HCT116 (cell line): Measurements from ENCODE around the gene KNOP1. TPM values are rescaled to one million over a fixed set of nuclear protein-coding genes. Genes with fewer than 3 reads are reported as not detected.

Experiments used
- ATAC-seq: fragments of 200-7000 bp; cut with Tn5 transposase; 2 replicates; pipeline ENCODE4 v1.9.1; 2020; ENCODE audit warnings: mild to moderate bottlenecking, moderate library complexity
- BruUV-seq: library from RNA; stranded (reverse); fragments of 400-500 nt; replicated peaks from 2 replicates; lab custom pipeline; 2021; lab: Mats Ljungman, UMichigan
- CTCF ChIA-PET: fragments of 300-600 bp; sonication (Branson Sonifier 250); formaldehyde crosslinking; loops from one replicate; lab custom pipeline; 2021; ENCODE audit warnings: antibody characterized with exemption; lab: Charles Lee
- POLR2A ChIA-PET: fragments of 300-600, 350-600 bp; sonication (Branson Sonifier 250); formaldehyde crosslinking; loops from one replicate; lab custom pipeline; 2021; ENCODE audit warnings: antibody characterized with exemption; lab: Charles Lee
- RAD21 ChIA-PET, 2 experiments: fragments of 300-600 bp; sonication (Branson Sonifier 250); formaldehyde crosslinking; loops; one replicate each; lab custom pipeline; 2023; ENCODE audit warnings: low total read pairs in 2 of 2; ENCODE audit not compliant: uncharacterized antibody in 2 of 2, unreplicated experiment in 2 of 2, low non-redundant PET in 1 of 2; lab: Charles Lee
- DNase-seq: peaks from one replicate; pipeline ENCODE4 v3.0.0-alpha.2; 2010; ENCODE audit warnings: low read depth, low spot score
- H2AFZ ChIP-seq: fragments of 200-600 bp; shearing (Covaris generic), sonication (generic); 2 replicates; pipeline ENCODE4 v1.6.1; 2017; ENCODE audit warnings: low read depth, mixed run types, mixed read lengths, antibody characterized with exemption, low read length; ENCODE audit not compliant: poor library complexity, severe bottlenecking
- H3K27ac ChIP-seq: 2 replicates; pipeline ENCODE4 v1.5.1; 2012; ENCODE audit warnings: low read depth, low read length
- H3K27me3 ChIP-seq: fragments of 200-600 bp; sonication (generic); 2 replicates; pipeline ENCODE4 v1.6.1; 2016; ENCODE audit warnings: mixed run types, low read length, mixed read lengths; ENCODE audit not compliant: insufficient read depth
- H3K36me3 ChIP-seq, 2 experiments: fragments of 200-500 bp in 1 of 2; fragments of 200-600 bp in 1 of 2; sonication (Bioruptor generic) in 1 of 2; sonication (generic) in 1 of 2; 2 replicates each; pipeline versions ENCODE4 v1.5.1 to v1.6.1; 2014 to 2016; ENCODE audit warnings: low read length in 2 of 2, inconsistent platforms in 1 of 2, mixed read lengths in 1 of 2, mixed run types in 1 of 2; ENCODE audit not compliant: insufficient read depth in 2 of 2, control insufficient read depth in 1 of 2
- H3K4me1 ChIP-seq, 2 experiments: fragments of 200-600 bp in 1 of 2; sonication (generic) in 1 of 2; 2 replicates each; pipeline versions ENCODE4 v1.5.1 to v1.6.1; 2012 to 2017; ENCODE audit warnings: low read length in 2 of 2, inconsistent platforms in 1 of 2, mild to moderate bottlenecking in 1 of 2, mixed read lengths in 1 of 2, mixed run types in 1 of 2, moderate library complexity in 1 of 2; ENCODE audit not compliant: insufficient read depth in 2 of 2, control insufficient read depth in 1 of 2
- H3K4me2 ChIP-seq: fragments of 200-600 bp; sonication (generic); 2 replicates; pipeline ENCODE4 v1.6.1; 2017; ENCODE audit warnings: mixed run types, low read length, mixed read lengths
- H3K4me3 ChIP-seq, 2 experiments: fragments of 200-600 bp in 1 of 2; sonication (generic) in 1 of 2; replicated peaks in 1 of 2; 2 replicates each; pipeline ENCODE4 v1.5.1; 2011 to 2016; ENCODE audit warnings: low read length in 2 of 2, control low read depth in 1 of 2, low read depth in 1 of 2, mild to moderate bottlenecking in 1 of 2, mixed read lengths in 1 of 2, mixed run types in 1 of 2
- H3K79me2 ChIP-seq: fragments of 200-600 bp; sonication (generic); 2 replicates; pipeline ENCODE4 v1.6.1; 2017; ENCODE audit warnings: mild to moderate bottlenecking, mixed run types, low read length, moderate library complexity, mixed read lengths; ENCODE audit not compliant: insufficient read depth
- H3K9ac ChIP-seq: fragments of 200-600 bp; sonication (generic); 2 replicates; pipeline ENCODE4 v1.6.1; 2016; ENCODE audit warnings: low read length, mixed read lengths
- H3K9me2 ChIP-seq: fragments of 200-600 bp; sonication (generic), shearing (Covaris generic); 2 replicates; pipeline ENCODE4 v1.6.1; 2017; ENCODE audit warnings: mixed run types, mild to moderate bottlenecking, moderate library complexity; ENCODE audit not compliant: insufficient read depth
- H3K9me3 ChIP-seq, 2 experiments: fragments of 200-500 bp in 1 of 2; fragments of 200-600 bp in 1 of 2; sonication (Bioruptor generic) in 1 of 2; sonication (generic) in 1 of 2; 2 replicates each; pipeline ENCODE4 v1.6.1; 2014 to 2017; ENCODE audit warnings: low read length in 2 of 2, mixed read lengths in 2 of 2, inconsistent platforms in 1 of 2, low read depth in 1 of 2, mild to moderate bottlenecking in 1 of 2, mixed run types in 1 of 2, moderate library complexity in 1 of 2; ENCODE audit not compliant: control insufficient read depth in 1 of 2, insufficient read depth in 1 of 2
- H4K20me1 ChIP-seq: fragments of 200-600 bp; sonication (generic), shearing (Covaris generic); 2 replicates; pipeline ENCODE4 v1.6.1; 2017; ENCODE audit warnings: mixed run types, mild to moderate bottlenecking, moderate library complexity; ENCODE audit not compliant: insufficient read depth
- CBX3 ChIP-seq: IDR thresholded peaks from 2 replicates; pipeline ENCODE4 v1.6.1; 2012; ENCODE audit warnings: low read depth
- ELF1 ChIP-seq: IDR thresholded peaks from 2 replicates; pipeline ENCODE4 v1.6.1; 2012; ENCODE audit warnings: low read depth, borderline replicate concordance
- POLR2A ChIP-seq: IDR thresholded peaks from 2 replicates; pipeline ENCODE4 v1.7.0; 2011; ENCODE audit warnings: borderline replicate concordance; ENCODE audit not compliant: insufficient read depth, insufficient read length; ENCODE audit errors: extremely low read depth
- POLR2AphosphoS5 ChIP-seq: IDR thresholded peaks from 2 replicates; pipeline ENCODE4 v1.6.1; 2011; ENCODE audit warnings: mild to moderate bottlenecking, low read depth, low read length, moderate library complexity
- SP1 ChIP-seq: IDR thresholded peaks from 2 replicates; pipeline ENCODE4 v1.6.1; 2012; ENCODE audit warnings: low read depth
- intact Hi-C: fragments of 100-400 bp; cut with micrococcal nuclease; formaldehyde crosslinking; loops from 2 replicates; pipeline ENCODE4 v1.10.0; 2022
- total RNA-seq: library from RNA; stranded (reverse); gene quantifications from one replicate; pipeline ENCODE4 v1.2.1, GENCODE V29; 2021; ENCODE audit not compliant: unreplicated experiment
- TF ChIP-seq, protein P1 (sequence below), 3 experiments: fragments of 200-600 bp in 1 of 3; sonication (generic) in 1 of 3; IDR thresholded peaks in 2 of 3; conservative IDR thresholded peaks in 1 of 3; 2 replicates each; pipeline ENCODE4 v1.5.1; 2012 to 2017; ENCODE audit warnings: low read depth in 2 of 3, low read length in 2 of 3, antibody characterized with exemption in 1 of 3, borderline replicate concordance in 1 of 3, control low read depth in 1 of 3, mild to moderate bottlenecking in 1 of 3, mixed read lengths in 1 of 3, mixed run types in 1 of 3, moderate library complexity in 1 of 3; ENCODE audit not compliant: insufficient read depth in 1 of 3

Gene KNOP1
- total RNA-seq, 1 experiment from 2014 or later = 34.6 TPM

DNA sequence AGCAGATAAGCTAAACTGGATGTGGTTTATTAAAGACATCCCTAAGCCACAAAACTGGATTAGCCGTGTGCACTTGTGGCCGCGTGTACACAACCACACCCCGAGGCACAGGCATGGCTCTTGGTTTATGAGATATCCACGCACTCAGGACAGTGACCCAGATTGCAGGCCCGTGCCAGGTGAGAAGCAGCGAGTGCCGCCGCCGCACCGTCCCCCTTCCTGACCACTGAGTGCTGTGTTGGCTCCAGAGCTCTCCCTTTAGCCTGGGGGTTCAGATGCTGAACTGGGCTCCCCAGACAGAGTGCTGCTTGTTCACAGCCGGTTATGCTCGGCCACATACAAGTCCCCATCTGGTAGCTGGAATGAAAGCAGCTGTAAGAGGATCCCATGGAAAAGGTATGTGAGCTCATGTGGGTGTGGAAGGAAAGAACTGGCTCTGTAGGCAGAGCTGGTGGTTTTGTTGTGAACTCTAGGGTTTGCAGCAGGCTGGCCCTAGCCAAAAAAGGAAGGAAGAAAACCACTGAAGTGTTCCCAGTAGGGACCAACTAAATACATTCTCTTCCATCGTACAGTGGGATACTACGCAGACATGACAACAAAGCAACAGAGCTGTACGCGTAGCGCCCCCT is 29.5 kb downstream of the KNOP1 start (continued):
- TF ChIP-seq, protein P1, sequence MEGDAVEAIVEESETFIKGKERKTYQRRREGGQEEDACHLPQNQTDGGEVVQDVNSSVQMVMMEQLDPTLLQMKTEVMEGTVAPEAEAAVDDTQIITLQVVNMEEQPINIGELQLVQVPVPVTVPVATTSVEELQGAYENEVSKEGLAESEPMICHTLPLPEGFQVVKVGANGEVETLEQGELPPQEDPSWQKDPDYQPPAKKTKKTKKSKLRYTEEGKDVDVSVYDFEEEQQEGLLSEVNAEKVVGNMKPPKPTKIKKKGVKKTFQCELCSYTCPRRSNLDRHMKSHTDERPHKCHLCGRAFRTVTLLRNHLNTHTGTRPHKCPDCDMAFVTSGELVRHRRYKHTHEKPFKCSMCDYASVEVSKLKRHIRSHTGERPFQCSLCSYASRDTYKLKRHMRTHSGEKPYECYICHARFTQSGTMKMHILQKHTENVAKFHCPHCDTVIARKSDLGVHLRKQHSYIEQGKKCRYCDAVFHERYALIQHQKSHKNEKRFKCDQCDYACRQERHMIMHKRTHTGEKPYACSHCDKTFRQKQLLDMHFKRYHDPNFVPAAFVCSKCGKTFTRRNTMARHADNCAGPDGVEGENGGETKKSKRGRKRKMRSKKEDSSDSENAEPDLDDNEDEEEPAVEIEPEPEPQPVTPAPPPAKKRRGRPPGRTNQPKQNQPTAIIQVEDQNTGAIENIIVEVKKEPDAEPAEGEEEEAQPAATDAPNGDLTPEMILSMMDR (IDR thresholded peaks at IDR 0.05 in 2 of 3, conservative IDR thresholded peaks at IDR 0.05 in 1 of 3; ENCODE audit: borderline replicate concordance in 1 of 3, insufficient read depth in 1 of 3, low read depth in 2 of 3, low read length in 2 of 3) = no peak
- TF ChIP-seq ELF1 = no peak

DNA sequence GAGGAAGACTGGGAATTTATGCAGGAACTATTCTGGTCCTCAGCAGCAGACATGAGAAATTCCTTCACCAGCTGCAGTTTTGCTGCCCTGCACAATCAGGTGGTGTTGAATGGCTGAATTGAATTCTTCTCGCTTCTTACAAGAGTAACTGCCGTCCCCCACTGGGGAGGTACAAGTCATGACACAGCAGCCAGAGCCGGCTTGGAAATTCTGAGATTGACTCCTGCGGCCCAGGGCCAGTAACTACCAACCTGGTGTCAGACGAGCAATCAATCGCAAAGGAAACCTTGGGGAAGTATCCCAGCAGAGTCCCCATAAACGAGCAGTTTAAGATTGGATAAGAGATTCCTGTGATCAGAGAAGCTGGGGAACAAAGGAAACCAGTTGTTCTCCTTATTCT is 30.7 kb downstream of the KNOP1 start:
- Histone ChIP-seq H3K4me1 (peaks cover 0 to 4% of the 10 kb centered on the region in 2 experiments; a peak in 2 of 4 replicates), H3K79me2 (no peaks in the 10 kb centered on the region), H3K9me3 (no peaks in the 10 kb centered on the region), H3K27me3 (no peaks in the 10 kb centered on the region)
- TF ChIP-seq POLR2A (no peak), SP1 (no peak), CBX3 (no peak), POLR2AphosphoS5 (no peak)
- TF ChIP-seq, all 23 proteins: peak for 0
- CTCF ChIA-PET = no interaction called here
- POLR2A ChIA-PET = no interaction called here
- Histone ChIP-seq H2AFZ (no peak overlapping the region), H3K36me3 (no peaks in the 10 kb centered on the region; a peak in 1 of 4 replicates), H3K9me2 (no peaks in the 10 kb centered on the region), H3K27ac (no peak overlapping the region), H3K9ac (no peak overlapping the region), H3K4me2 (no peak overlapping the region), H3K4me3 (no peak overlapping the region), H4K20me1 (no peaks in the 10 kb centered on the region)
- RAD21 ChIA-PET = no interaction called here
- no TSS peak for BruUV-seq
- intact Hi-C loops = no loop called here
- ATAC-seq (no peak), DNase-seq (no peak)
